Loucy (cell line): ENCODE measurements around the gene NDUFV2.
"Not testable (repeated sequence)": the region's sequence is repeated elsewhere in the genome, so short reads cannot be mapped to it uniquely, and the experiment has no call there.

Experiments used
- H2AFZ ChIP-seq: fragments of 200-600 bp; sonication (generic); 2 replicates; pipeline ENCODE4 v1.6.0; 2016; ENCODE audit warnings: antibody characterized with exemption, mild to moderate bottlenecking, low read length, moderate library complexity
- H3F3A ChIP-seq: fragments of 200-600 bp; 2 replicates; pipeline ENCODE4 v1.6.0; 2016; ENCODE audit warnings: antibody characterized with exemption, low read depth, mild to moderate bottlenecking
- H3K27me3 ChIP-seq: fragments of 200-600 bp; sonication (generic); 2 replicates; pipeline ENCODE4 v1.6.1; 2014; ENCODE audit warnings: low read length, mild to moderate bottlenecking; ENCODE audit not compliant: insufficient read depth, poor library complexity, severe bottlenecking
- H3K36me3 ChIP-seq: fragments of 200-600 bp; sonication (generic); 2 replicates; pipeline ENCODE4 v1.6.1; 2016; ENCODE audit warnings: low read length; ENCODE audit not compliant: insufficient read depth
- H3K4me1 ChIP-seq: fragments of 200-600 bp; sonication (generic); 2 replicates; pipeline ENCODE4 v1.5.1; 2014; ENCODE audit warnings: low read length, mild to moderate bottlenecking; ENCODE audit not compliant: insufficient read depth, poor library complexity, severe bottlenecking
- H3K4me2 ChIP-seq: fragments of 200-600 bp; sonication (generic); 2 replicates; pipeline ENCODE4 v1.6.0; 2014; ENCODE audit warnings: antibody characterized with exemption, low read length, low read depth, mild to moderate bottlenecking; ENCODE audit not compliant: poor library complexity, severe bottlenecking
- H3K4me3 ChIP-seq: fragments of 200-600 bp; sonication (generic); 2 replicates; pipeline ENCODE4 v1.5.1; 2014; ENCODE audit warnings: low read length, mild to moderate bottlenecking, mixed read lengths; ENCODE audit not compliant: poor library complexity, severe bottlenecking
- H3K79me2 ChIP-seq: fragments of 200-600 bp; sonication (generic); 2 replicates; pipeline ENCODE4 v1.6.1; 2014; ENCODE audit warnings: low read length; ENCODE audit not compliant: insufficient read depth
- H3K9ac ChIP-seq: fragments of 200-600 bp; sonication (generic); 2 replicates; pipeline ENCODE4 v1.6.0; 2014; ENCODE audit warnings: mild to moderate bottlenecking, low read depth, low read length, moderate library complexity; ENCODE audit not compliant: poor library complexity, severe bottlenecking
- H3K9me2 ChIP-seq: fragments of 200-600 bp; sonication (generic); replicated peaks from 2 replicates; pipeline ENCODE4 v1.6.1; 2016; ENCODE audit warnings: low read depth, low read length, mixed read lengths
- H3K9me3 ChIP-seq: fragments of 200-600 bp; sonication (generic); 2 replicates; pipeline ENCODE4 v1.6.1; 2014; ENCODE audit warnings: mild to moderate bottlenecking, antibody characterized with exemption, low read length, low read depth; ENCODE audit not compliant: insufficient read depth
- H4K20me1 ChIP-seq: fragments of 200-600 bp; sonication (generic); 2 replicates; pipeline ENCODE4 v1.6.0; 2014; ENCODE audit warnings: antibody characterized with exemption, low read length, mild to moderate bottlenecking; ENCODE audit not compliant: insufficient read depth, poor library complexity, severe bottlenecking
- EZH2phosphoT487 ChIP-seq: fragments of 200-600 bp; IDR thresholded peaks from 2 replicates; pipeline ENCODE4 v1.6.1; 2018; ENCODE audit warnings: antibody characterized with exemption, mild to moderate bottlenecking, moderate library complexity, borderline replicate concordance
- TF ChIP-seq, protein P1 (sequence below): fragments of 200-600 bp; sonication (generic); conservative IDR thresholded peaks from 2 replicates; pipeline ENCODE4 v1.5.1; 2014; ENCODE audit warnings: mild to moderate bottlenecking, antibody characterized with exemption, low read length

NDUFV2 gene

DNA sequence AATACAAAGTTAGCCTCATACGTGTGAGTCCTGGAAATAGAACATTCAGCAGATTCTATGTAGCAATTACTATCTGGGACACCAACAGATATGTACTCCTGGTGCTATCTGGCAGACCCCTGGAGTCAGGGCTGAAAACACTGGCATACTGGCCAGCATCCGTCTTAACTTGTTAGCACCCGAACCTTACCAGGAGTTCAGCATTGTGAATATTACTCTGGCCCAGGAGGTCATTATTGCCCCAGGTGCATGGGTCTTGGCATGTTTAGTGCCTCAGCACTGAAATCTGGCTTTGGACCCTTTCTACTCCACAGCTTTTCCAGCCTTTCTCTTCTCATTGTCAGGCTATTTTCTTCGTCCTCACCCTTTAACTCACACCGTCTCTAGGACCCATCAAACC, 11.9 kb upstream of the NDUFV2 start:
- TF ChIP-seq, protein P1, sequence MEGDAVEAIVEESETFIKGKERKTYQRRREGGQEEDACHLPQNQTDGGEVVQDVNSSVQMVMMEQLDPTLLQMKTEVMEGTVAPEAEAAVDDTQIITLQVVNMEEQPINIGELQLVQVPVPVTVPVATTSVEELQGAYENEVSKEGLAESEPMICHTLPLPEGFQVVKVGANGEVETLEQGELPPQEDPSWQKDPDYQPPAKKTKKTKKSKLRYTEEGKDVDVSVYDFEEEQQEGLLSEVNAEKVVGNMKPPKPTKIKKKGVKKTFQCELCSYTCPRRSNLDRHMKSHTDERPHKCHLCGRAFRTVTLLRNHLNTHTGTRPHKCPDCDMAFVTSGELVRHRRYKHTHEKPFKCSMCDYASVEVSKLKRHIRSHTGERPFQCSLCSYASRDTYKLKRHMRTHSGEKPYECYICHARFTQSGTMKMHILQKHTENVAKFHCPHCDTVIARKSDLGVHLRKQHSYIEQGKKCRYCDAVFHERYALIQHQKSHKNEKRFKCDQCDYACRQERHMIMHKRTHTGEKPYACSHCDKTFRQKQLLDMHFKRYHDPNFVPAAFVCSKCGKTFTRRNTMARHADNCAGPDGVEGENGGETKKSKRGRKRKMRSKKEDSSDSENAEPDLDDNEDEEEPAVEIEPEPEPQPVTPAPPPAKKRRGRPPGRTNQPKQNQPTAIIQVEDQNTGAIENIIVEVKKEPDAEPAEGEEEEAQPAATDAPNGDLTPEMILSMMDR, result no peak
- no peak for TF ChIP-seq EZH2phosphoT487
- Histone ChIP-seq H3K27me3 (no peaks in the 10 kb centered on the region), H3K4me1 (peaks cover 12% of the 10 kb centered on the region), H3K4me2 (no peak overlapping the region), H3K79me2 (no peaks in the 10 kb centered on the region), H3F3A (no peaks in the 10 kb centered on the region), H3K9ac (no peak overlapping the region), H3K36me3 (no peaks in the 10 kb centered on the region), H2AFZ (no peak overlapping the region), H3K9me3 (no peaks in the 10 kb centered on the region), H4K20me1 (no peaks in the 10 kb centered on the region), H3K9me2 (no peaks in the 10 kb centered on the region), H3K4me3 (no peak overlapping the region)

DNA sequence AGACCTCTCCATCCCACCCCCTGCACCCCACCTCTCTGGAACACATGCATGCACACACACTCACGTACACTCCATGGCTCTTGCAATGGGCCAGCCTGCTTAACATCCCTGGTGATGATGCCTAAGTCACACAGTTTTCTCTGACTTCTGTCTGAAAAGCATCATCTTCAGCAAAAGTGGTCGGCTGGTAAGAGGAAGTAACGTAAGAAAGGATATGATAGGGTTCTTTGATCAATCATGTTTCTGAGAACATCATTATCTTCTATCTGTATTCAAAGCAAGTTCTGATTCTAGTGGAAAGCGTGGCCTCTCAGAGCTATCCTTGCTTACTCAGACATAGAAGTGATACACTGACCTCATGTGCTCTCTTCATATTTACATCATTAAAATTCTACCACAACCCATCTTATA, 11.4 kb upstream of the NDUFV2 start:
- H3K9ac ChIP-seq, result no peak overlapping the region
- no peak overlapping the region for H3K4me2 ChIP-seq
- H3K4me3 ChIP-seq, result no peak overlapping the region
- H3K27me3 ChIP-seq, result no peaks in the 10 kb centered on the region
- no peaks in the 10 kb centered on the region for H4K20me1 ChIP-seq
- TF ChIP-seq EZH2phosphoT487, result no peak
- TF ChIP-seq, protein P1, result no peak
- H3K9me3 ChIP-seq, result no peaks in the 10 kb centered on the region
- no peak overlapping the region for H2AFZ ChIP-seq
- peaks cover 17% of the 10 kb centered on the region for H3K4me1 ChIP-seq
- H3K36me3 ChIP-seq, result no peaks in the 10 kb centered on the region
- H3K79me2 ChIP-seq, result no peaks in the 10 kb centered on the region
- H3F3A ChIP-seq, result no peaks in the 10 kb centered on the region
- no peaks in the 10 kb centered on the region for H3K9me2 ChIP-seq

DNA sequence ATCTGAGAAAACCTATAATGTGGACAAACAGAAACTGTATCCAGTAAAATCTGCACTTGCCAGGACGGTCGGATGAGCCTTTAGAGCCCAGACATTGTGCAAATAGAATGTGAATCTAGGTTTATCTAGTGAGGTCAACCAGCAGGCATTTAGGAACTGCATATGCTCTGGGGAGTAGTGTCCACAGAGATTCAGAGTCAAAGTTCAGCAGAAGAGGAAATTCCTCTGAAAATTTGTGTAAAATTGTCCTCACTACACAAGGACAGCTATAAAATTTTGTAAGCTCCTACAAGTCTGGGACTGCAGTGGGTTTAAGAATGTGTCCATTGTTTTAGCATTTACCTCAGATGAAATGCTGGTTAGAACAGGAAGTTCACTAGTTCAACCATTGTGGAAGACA, 9.8 kb upstream of the NDUFV2 start:
- H3K4me1 ChIP-seq, result peaks cover 17% of the 10 kb centered on the region
- no peak for TF ChIP-seq EZH2phosphoT487
- TF ChIP-seq, protein P1, result no peak
- no peaks in the 10 kb centered on the region for H3K79me2 ChIP-seq
- no peak overlapping the region for H3K9ac ChIP-seq
- H3K27me3 ChIP-seq, result no peaks in the 10 kb centered on the region
- no peaks in the 10 kb centered on the region for H4K20me1 ChIP-seq
- no peaks in the 10 kb centered on the region for H3K9me3 ChIP-seq
- H3K36me3 ChIP-seq, result no peaks in the 10 kb centered on the region
- H2AFZ ChIP-seq, result no peak overlapping the region
- H3K9me2 ChIP-seq, result no peaks in the 10 kb centered on the region
- H3F3A ChIP-seq, result no peaks in the 10 kb centered on the region
- H3K4me2 ChIP-seq, result no peak overlapping the region
- H3K4me3 ChIP-seq, result no peak overlapping the region

DNA sequence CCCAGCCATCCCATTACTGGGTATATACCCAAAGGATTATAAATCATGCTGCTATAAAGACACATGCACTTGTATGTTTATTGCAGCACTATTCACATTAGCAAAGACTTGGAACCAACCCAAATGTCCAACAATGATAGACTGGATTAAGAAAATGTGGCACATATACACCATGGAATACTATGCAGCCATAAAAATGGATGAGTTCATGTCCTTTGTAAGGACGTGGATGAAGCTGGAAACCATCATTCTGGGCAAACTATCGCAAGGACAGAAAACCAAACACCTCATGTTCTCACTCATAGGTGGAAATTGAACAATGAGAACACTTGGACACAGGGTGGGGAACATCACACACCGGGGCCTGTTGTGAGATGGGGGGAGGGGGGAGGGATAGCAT, 9.4 kb upstream of the NDUFV2 start:
- not testable (repeated sequence) for H3K4me2 ChIP-seq, H3F3A ChIP-seq, H3K9me3 ChIP-seq, H3K9ac ChIP-seq, H3K27me3 ChIP-seq, H3K9me2 ChIP-seq, H3K4me3 ChIP-seq, H3K36me3 ChIP-seq, H2AFZ ChIP-seq, H3K79me2 ChIP-seq, H4K20me1 ChIP-seq
- H3K4me1 ChIP-seq, result peaks cover 17% of the 10 kb centered on the region
